ENCODE measurements around the gene RPL37. TPM values are rescaled to one million over a fixed set of nuclear protein-coding genes. Genes with fewer than 3 reads are reported as not detected.

The RPL37 gene
- total and polyA plus RNA-seq, 9 of the 15 experiments (the other 6 are each of a cell fraction or from before 2014, with no cell fraction given) = 2,342 to 7,963 (median 4,091) TPM

DNA sequence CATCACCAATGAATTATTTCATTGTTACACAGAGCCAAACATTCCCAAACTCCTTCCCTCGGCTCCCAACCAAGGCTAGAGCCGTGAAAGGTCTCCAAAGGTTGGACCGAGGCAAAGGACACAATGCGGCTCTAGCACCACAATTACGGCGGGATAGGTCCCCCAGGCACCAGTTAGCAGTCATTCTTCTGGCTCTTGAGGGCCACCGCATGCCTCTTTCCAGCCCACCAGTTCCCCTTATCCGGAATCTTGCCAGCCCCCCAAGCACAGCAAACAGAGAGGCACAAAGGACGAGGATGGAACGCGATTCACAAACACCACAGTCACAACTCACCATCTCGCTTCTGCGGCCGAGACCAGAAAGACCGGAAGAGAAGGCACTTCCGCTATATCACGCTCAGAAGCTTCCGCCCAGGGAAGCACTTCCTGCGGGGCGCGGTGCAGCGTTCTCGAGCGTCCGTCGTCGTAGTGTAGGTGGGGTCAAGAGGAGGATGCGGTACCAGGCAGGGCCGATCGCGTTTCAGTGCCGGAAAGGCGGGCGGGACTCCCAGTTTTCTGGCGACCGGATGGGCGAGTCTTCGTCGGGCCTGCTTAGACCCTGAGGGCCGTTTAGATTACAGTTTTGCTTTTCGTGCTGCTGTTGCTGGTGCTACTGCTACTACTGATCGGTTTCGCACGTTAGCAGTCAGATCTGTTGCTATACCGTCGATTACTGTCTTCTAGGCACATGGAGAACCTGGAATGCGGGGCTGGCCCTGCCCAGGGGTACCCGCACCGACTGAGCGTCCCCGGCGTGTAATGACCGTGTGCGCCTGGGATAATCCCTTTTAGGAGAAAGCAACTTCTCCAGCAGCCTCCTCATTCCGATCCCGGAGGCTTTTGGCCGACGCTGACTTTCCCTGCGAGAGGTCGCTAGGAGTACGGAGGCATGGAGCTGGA, at the start of gene RPL37 (continued):
- TF ChIP-seq PCBP2 (IDR thresholded peaks at IDR 0.05; ENCODE audit: low read depth, low read length, poor library complexity, severe bottlenecking) (no peak), ZNF77 (CRISPR knock-in tag; IDR thresholded peaks at IDR 0.05) (no peak), MNT (conservative IDR thresholded peaks at IDR 0.05) (peak; percentile 82 to 91), HDAC3 (IDR thresholded peaks at IDR 0.05; ENCODE audit: borderline replicate concordance, partially characterized antibody) (peak; percentile 82), THAP7 (CRISPR knock-in tag; IDR thresholded peaks at IDR 0.05) (peak; percentile 87), SOX6 (IDR thresholded peaks at IDR 0.05) (peak; percentile 82), SAFB2 (IDR thresholded peaks at IDR 0.05; ENCODE audit: borderline replicate concordance, low read depth, low read length, severe bottlenecking) (no peak), XRCC4 (IDR thresholded peaks at IDR 0.05; ENCODE audit: extremely low read depth, insufficient read depth, insufficient read length) (no peak), RBM17 (IDR thresholded peaks at IDR 0.05; ENCODE audit: borderline replicate concordance, low read depth, low read length) (no peak)
- TF ChIP-seq, protein P1, sequence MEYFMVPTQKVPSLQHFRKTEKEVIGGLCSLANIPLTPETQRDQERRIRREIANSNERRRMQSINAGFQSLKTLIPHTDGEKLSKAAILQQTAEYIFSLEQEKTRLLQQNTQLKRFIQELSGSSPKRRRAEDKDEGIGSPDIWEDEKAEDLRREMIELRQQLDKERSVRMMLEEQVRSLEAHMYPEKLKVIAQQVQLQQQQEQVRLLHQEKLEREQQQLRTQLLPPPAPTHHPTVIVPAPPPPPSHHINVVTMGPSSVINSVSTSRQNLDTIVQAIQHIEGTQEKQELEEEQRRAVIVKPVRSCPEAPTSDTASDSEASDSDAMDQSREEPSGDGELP (CRISPR knock-in tag; IDR thresholded peaks at IDR 0.05; ENCODE audit: borderline replicate concordance) = peak; percentile 94
- TF ChIP-seq, protein P2, sequence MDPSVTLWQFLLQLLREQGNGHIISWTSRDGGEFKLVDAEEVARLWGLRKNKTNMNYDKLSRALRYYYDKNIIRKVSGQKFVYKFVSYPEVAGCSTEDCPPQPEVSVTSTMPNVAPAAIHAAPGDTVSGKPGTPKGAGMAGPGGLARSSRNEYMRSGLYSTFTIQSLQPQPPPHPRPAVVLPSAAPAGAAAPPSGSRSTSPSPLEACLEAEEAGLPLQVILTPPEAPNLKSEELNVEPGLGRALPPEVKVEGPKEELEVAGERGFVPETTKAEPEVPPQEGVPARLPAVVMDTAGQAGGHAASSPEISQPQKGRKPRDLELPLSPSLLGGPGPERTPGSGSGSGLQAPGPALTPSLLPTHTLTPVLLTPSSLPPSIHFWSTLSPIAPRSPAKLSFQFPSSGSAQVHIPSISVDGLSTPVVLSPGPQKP (CRISPR knock-in tag; IDR thresholded peaks at IDR 0.05) = no peak
- TF ChIP-seq, protein P3, sequence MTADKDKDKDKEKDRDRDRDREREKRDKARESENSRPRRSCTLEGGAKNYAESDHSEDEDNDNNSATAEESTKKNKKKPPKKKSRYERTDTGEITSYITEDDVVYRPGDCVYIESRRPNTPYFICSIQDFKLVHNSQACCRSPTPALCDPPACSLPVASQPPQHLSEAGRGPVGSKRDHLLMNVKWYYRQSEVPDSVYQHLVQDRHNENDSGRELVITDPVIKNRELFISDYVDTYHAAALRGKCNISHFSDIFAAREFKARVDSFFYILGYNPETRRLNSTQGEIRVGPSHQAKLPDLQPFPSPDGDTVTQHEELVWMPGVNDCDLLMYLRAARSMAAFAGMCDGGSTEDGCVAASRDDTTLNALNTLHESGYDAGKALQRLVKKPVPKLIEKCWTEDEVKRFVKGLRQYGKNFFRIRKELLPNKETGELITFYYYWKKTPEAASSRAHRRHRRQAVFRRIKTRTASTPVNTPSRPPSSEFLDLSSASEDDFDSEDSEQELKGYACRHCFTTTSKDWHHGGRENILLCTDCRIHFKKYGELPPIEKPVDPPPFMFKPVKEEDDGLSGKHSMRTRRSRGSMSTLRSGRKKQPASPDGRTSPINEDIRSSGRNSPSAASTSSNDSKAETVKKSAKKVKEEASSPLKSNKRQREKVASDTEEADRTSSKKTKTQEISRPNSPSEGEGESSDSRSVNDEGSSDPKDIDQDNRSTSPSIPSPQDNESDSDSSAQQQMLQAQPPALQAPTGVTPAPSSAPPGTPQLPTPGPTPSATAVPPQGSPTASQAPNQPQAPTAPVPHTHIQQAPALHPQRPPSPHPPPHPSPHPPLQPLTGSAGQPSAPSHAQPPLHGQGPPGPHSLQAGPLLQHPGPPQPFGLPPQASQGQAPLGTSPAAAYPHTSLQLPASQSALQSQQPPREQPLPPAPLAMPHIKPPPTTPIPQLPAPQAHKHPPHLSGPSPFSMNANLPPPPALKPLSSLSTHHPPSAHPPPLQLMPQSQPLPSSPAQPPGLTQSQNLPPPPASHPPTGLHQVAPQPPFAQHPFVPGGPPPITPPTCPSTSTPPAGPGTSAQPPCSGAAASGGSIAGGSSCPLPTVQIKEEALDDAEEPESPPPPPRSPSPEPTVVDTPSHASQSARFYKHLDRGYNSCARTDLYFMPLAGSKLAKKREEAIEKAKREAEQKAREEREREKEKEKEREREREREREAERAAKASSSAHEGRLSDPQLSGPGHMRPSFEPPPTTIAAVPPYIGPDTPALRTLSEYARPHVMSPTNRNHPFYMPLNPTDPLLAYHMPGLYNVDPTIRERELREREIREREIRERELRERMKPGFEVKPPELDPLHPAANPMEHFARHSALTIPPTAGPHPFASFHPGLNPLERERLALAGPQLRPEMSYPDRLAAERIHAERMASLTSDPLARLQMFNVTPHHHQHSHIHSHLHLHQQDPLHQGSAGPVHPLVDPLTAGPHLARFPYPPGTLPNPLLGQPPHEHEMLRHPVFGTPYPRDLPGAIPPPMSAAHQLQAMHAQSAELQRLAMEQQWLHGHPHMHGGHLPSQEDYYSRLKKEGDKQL (CRISPR knock-in tag; IDR thresholded peaks at IDR 0.05; ENCODE audit: borderline replicate concordance) = no peak
- TF ChIP-seq, protein P4, sequence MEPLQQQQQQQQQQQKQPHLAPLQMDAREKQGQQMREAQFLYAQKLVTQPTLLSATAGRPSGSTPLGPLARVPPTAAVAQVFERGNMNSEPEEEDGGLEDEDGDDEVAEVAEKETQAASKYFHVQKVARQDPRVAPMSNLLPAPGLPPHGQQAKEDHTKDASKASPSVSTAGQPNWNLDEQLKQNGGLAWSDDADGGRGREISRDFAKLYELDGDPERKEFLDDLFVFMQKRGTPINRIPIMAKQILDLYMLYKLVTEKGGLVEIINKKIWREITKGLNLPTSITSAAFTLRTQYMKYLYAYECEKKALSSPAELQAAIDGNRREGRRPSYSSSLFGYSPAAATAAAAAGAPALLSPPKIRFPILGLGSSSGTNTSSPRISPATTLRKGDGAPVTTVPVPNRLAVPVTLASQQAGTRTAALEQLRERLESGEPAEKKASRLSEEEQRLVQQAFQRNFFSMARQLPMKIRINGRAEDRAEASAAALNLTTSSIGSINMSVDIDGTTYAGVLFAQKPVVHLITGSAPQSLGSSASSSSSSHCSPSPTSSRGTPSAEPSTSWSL (CRISPR knock-in tag; IDR thresholded peaks at IDR 0.05; ENCODE audit: borderline replicate concordance) = no peak
